GM10266 (cell line): ENCODE data around the gene MAGI2.

ENCODE experiments used
- DNase-seq: peaks from one replicate; pipeline ENCODE4 v3.0.0; 2012; ENCODE audit errors: extremely low spot score
- CTCF ChIP-seq: IDR thresholded peaks from 2 replicates; pipeline ENCODE4 v1.5.1; 2012; ENCODE audit warnings: mild to moderate bottlenecking, low read depth; ENCODE audit not compliant: control insufficient read depth, insufficient read depth; ENCODE audit errors: missing control alignments

Gene MAGI2

GRCh38 chr7:77985974-77986339 is 1467.5 kb downstream of the MAGI2 start:
- no peak for DNase-seq

GRCh38 chr7:77985232-77985973 is 1468.1 kb downstream of the MAGI2 start:
- DNase-seq, result no peak
- no peak for TF ChIP-seq CTCF

More at GRCh38 chr7:77985974-77986339, 1467.5 kb downstream of the MAGI2 start:
- TF ChIP-seq CTCF, result no peak

- DNase-seq, result no peak
- TF ChIP-seq CTCF, result no peak
Measured at GRCh38 chr7:77983973-77984372, 1469.5 kb downstream of the MAGI2 start.

GRCh38 chr7:77982926-77983550 is 1470.4 kb downstream of the MAGI2 start:
- DNase-seq, result no peak
- no peak for TF ChIP-seq CTCF

GRCh38 chr7:77980087-77980713 is 1473.3 kb downstream of the MAGI2 start:
- no peak for DNase-seq

GRCh38 chr7:77979219-77979618 is 1474.2 kb downstream of the MAGI2 start:
- no peak for DNase-seq

More at GRCh38 chr7:77980087-77980713, 1473.3 kb downstream of the MAGI2 start:
- TF ChIP-seq CTCF, result no peak

More at GRCh38 chr7:77979219-77979618, 1474.2 kb downstream of the MAGI2 start:
- TF ChIP-seq CTCF, result no peak
